Measurements from ENCODE around the gene PPM1N. TPM values are rescaled to one million over a fixed set of nuclear protein-coding genes. Genes with fewer than 3 reads are reported as not detected.

Gene PPM1N
- total and polyA plus RNA-seq, 2 of the 13 experiments (the other 11 are each of a cell fraction or from before 2014, with no cell fraction given): 0.31 to 1.8 TPM

DNA sequence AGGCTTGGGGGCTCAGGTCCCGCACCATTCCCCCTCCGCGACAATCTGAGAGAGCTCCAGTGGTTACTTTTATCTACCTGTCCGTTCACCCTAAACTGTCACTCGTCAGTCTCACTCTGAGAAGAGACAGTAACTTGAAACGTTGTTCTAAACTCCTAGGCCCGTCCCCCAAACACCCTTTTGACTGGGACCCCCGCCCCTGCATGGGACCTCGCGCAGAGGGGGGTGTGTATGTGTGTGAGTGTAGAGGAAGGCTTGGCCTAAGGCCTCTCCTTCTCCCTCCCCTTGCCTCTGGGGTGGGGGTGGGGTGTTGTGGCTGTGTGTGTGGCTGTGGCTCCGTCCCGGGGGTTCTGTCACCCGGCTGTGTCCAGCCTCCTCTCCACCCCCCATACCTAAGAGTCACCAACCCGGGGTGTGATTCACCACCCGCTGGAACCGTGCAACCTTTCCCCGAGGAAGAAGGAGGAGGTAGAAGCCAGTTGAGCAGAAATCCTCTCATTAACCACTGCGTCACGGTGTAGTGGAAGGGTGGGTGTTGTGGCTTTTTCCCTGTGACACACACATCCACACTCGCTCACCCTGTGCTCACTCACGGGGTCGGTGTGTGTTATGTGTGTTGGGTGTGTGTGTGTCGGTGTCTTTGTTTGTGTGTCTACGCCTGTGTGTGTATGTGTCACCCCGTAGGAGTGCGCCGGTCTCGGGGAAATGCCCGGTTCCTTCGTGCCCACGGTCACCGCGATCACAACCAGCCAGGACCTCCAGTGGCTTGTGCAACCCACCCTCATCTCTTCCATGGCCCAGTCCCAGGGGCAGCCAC is 28.1 kb upstream of the PPM1N start (continued):
- TF ChIP-seq THRA (CRISPR knock-in tag; IDR thresholded peaks at IDR 0.05; ENCODE audit: borderline replicate concordance) (no peak), ZFP37 (CRISPR knock-in tag; IDR thresholded peaks at IDR 0.05; ENCODE audit: borderline replicate concordance) (no peak), CEBPG (CRISPR knock-in tag; IDR thresholded peaks at IDR 0.05) (no peak), ZNF383 (CRISPR knock-in tag; IDR thresholded peaks at IDR 0.05; ENCODE audit: borderline replicate concordance) (no peak), IKZF4 (CRISPR knock-in tag; IDR thresholded peaks at IDR 0.05; ENCODE audit: borderline replicate concordance, low read depth, not compliant biosample characterization) (no peak), ZNF280D (CRISPR knock-in tag; IDR thresholded peaks at IDR 0.05) (0 out of 2 replicates have a peak, but pooled peaks have one; percentile 39), ZNF775 (CRISPR knock-in tag; IDR thresholded peaks at IDR 0.05; ENCODE audit: borderline replicate concordance) (no peak), KDM4B (CRISPR knock-in tag; IDR thresholded peaks at IDR 0.05) (no peak), NFATC3 (CRISPR knock-in tag; IDR thresholded peaks at IDR 0.05) (no peak), EED (CRISPR knock-in tag; IDR thresholded peaks at IDR 0.05) (no peak), ZNF296 (CRISPR knock-in tag; conservative IDR thresholded peaks at IDR 0.05) (no peak), ZHX1 (CRISPR knock-in tag; IDR thresholded peaks at IDR 0.05; ENCODE audit: low read depth) (0 out of 2 replicates have a peak, but pooled peaks have one; percentile 1), ZNF251 (CRISPR knock-in tag; IDR thresholded peaks at IDR 0.05) (no peak), ZNF24 (IDR thresholded peaks at IDR 0.05) (no peak)
- TF ChIP-seq, protein P1, sequence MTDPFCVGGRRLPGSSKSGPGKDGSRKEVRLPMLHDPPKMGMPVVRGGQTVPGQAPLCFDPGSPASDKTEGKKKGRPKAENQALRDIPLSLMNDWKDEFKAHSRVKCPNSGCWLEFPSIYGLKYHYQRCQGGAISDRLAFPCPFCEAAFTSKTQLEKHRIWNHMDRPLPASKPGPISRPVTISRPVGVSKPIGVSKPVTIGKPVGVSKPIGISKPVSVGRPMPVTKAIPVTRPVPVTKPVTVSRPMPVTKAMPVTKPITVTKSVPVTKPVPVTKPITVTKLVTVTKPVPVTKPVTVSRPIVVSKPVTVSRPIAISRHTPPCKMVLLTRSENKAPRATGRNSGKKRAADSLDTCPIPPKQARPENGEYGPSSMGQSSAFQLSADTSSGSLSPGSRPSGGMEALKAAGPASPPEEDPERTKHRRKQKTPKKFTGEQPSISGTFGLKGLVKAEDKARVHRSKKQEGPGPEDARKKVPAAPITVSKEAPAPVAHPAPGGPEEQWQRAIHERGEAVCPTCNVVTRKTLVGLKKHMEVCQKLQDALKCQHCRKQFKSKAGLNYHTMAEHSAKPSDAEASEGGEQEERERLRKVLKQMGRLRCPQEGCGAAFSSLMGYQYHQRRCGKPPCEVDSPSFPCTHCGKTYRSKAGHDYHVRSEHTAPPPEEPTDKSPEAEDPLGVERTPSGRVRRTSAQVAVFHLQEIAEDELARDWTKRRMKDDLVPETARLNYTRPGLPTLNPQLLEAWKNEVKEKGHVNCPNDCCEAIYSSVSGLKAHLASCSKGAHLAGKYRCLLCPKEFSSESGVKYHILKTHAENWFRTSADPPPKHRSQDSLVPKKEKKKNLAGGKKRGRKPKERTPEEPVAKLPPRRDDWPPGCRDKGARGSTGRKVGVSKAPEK (CRISPR knock-in tag; IDR thresholded peaks at IDR 0.05; ENCODE audit: borderline replicate concordance): no peak
- TF ChIP-seq, protein P2, sequence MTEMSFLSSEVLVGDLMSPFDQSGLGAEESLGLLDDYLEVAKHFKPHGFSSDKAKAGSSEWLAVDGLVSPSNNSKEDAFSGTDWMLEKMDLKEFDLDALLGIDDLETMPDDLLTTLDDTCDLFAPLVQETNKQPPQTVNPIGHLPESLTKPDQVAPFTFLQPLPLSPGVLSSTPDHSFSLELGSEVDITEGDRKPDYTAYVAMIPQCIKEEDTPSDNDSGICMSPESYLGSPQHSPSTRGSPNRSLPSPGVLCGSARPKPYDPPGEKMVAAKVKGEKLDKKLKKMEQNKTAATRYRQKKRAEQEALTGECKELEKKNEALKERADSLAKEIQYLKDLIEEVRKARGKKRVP (CRISPR knock-in tag; IDR thresholded peaks at IDR 0.05): no peak
